ENCODE results near the gene IL31RA. TPM values are rescaled to one million over a fixed set of nuclear protein-coding genes. Genes with fewer than 3 reads are reported as not detected.

IL31RA gene
- total RNA-seq, 1 donor from 2014 or later = 1.2 TPM

DNA sequence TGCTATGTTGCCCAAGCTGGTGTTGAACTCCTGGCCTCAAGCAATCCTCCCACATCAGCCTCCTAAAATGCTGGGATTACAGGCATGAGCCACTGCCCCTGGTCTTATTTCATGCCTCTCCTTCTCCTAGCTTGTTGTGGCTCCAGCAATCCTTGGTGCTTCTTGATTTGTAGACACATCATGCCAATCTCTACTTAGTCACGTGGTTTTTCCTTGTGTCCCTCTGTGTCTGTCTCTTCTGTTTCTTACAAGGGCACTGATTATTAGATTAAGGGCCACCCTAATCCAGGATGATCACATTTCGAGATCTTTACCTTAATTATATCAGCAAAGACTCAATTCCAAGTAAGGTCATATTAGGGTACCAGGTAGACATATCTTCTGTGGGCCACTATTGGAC is 9.2 kb upstream of the IL31RA start:
- DNase-seq (ENCODE audit: low read depth) = no peak
- H3K36me3 ChIP-seq (ENCODE audit: control insufficient read depth, insufficient read depth, low read length) = no peaks in the 10 kb centered on the region
- TF ChIP-seq, protein P1, sequence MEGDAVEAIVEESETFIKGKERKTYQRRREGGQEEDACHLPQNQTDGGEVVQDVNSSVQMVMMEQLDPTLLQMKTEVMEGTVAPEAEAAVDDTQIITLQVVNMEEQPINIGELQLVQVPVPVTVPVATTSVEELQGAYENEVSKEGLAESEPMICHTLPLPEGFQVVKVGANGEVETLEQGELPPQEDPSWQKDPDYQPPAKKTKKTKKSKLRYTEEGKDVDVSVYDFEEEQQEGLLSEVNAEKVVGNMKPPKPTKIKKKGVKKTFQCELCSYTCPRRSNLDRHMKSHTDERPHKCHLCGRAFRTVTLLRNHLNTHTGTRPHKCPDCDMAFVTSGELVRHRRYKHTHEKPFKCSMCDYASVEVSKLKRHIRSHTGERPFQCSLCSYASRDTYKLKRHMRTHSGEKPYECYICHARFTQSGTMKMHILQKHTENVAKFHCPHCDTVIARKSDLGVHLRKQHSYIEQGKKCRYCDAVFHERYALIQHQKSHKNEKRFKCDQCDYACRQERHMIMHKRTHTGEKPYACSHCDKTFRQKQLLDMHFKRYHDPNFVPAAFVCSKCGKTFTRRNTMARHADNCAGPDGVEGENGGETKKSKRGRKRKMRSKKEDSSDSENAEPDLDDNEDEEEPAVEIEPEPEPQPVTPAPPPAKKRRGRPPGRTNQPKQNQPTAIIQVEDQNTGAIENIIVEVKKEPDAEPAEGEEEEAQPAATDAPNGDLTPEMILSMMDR (IDR thresholded peaks at IDR 0.05; ENCODE audit: insufficient read depth, low read length, poor library complexity, severe bottlenecking) = no peak
- no peaks in the 10 kb centered on the region for H3K27me3 ChIP-seq (ENCODE audit: control insufficient read depth, insufficient read depth, low read length)
- H3K4me3 ChIP-seq (ENCODE audit: low read depth, low read length) = no peak overlapping the region

DNA sequence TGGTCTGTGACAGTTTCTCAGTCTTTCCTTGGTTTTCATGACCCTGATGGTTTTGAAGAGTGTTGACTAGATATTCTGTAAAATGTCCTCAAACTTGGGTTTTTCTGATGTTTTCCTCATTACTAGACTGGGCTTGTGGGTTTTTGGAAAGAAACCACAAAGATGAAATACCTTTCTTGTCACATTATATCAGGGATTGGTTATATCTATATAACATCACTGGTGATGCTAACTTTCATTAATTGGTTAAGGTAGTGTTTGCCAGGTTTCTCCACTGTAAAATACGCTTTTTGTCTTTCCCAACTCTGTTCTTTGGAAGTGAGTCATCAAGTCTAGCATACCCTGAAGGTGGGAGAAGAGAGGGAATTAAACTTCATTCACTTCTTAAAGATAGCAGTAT is 3.3 kb upstream of the IL31RA start:
- Histone ChIP-seq H3K27me3 (ENCODE audit: control insufficient read depth, insufficient read depth, low read length) (no peaks in the 10 kb centered on the region), H3K36me3 (ENCODE audit: control insufficient read depth, insufficient read depth, low read length) (no peaks in the 10 kb centered on the region), H3K4me3 (ENCODE audit: low read depth, low read length) (no peak overlapping the region)
- no peak for DNase-seq (ENCODE audit: low read depth)
- TF ChIP-seq, protein P1 (IDR thresholded peaks at IDR 0.05; ENCODE audit: insufficient read depth, low read length, poor library complexity, severe bottlenecking) = no peak

DNA sequence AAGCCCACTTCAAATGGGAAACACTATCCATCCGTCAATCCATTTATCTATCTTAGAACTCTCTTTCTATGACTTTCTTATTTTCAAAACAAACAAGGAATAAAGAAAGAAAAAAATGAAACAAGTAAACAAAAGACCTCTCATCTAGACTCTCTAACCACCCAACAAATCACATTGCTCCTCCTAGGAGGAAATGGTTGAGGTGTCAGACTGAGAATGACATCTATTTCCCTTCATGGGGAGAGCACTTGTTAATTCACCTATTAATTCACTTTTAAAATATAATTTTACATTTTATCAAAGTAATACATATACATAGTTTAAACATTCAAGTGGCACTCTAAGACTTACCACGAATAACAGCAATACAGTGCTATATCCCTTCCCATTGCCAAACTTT is 2.4 kb upstream of the IL31RA start:
- no peak for DNase-seq (ENCODE audit: low read depth)
- TF ChIP-seq, protein P1 (IDR thresholded peaks at IDR 0.05; ENCODE audit: insufficient read depth, low read length, poor library complexity, severe bottlenecking) = no peak
- Histone ChIP-seq H3K36me3 (ENCODE audit: control insufficient read depth, insufficient read depth, low read length) (no peaks in the 10 kb centered on the region), H3K4me3 (ENCODE audit: low read depth, low read length) (no peak overlapping the region), H3K27me3 (ENCODE audit: control insufficient read depth, insufficient read depth, low read length) (no peaks in the 10 kb centered on the region)

DNA sequence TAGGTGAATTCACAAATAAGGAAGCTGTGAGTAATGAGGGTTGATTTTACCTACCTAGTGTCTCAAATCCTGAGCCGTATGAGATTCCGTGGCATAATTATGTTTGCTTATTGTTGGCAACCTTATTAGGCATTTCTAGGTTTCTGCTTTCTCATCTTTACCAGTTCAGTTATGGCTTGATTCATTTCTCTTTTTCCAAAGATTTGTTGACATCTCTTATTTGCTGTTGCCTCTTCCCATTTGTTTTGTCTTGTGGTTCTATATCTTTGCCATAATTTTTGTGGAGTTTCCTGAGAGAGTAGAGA is 470 bp downstream of the IL31RA start:
- Histone ChIP-seq H3K4me3 (ENCODE audit: low read depth, low read length) (no peak overlapping the region), H3K36me3 (ENCODE audit: control insufficient read depth, insufficient read depth, low read length) (no peaks in the 10 kb centered on the region), H3K27me3 (ENCODE audit: control insufficient read depth, insufficient read depth, low read length) (no peaks in the 10 kb centered on the region)
- DNase-seq (ENCODE audit: low read depth) = no peak
- TF ChIP-seq, protein P1 (IDR thresholded peaks at IDR 0.05; ENCODE audit: insufficient read depth, low read length, poor library complexity, severe bottlenecking) = no peak

DNA sequence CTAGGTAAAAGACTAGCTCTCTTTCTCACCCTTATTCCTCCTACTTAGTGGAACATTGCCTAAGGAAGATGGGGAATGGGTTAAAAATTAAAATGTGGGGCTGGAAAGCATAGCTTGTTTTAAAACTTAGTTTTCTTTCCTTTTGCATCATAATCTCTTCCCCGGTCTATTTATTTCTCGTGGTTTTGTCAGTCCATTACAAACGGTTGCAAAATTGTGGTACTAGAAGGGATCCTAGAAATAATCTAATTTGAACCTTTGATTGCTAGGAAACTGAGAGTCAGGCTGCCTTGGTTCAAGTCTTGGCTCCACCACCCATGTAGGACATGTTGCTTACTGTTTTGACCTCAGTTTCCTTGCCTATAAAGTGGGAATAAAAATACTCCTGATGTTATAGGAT is 1.3 kb downstream of the IL31RA start:
- no peak for DNase-seq (ENCODE audit: low read depth)
- no peaks in the 10 kb centered on the region for H3K36me3 ChIP-seq (ENCODE audit: control insufficient read depth, insufficient read depth, low read length)

DNA sequence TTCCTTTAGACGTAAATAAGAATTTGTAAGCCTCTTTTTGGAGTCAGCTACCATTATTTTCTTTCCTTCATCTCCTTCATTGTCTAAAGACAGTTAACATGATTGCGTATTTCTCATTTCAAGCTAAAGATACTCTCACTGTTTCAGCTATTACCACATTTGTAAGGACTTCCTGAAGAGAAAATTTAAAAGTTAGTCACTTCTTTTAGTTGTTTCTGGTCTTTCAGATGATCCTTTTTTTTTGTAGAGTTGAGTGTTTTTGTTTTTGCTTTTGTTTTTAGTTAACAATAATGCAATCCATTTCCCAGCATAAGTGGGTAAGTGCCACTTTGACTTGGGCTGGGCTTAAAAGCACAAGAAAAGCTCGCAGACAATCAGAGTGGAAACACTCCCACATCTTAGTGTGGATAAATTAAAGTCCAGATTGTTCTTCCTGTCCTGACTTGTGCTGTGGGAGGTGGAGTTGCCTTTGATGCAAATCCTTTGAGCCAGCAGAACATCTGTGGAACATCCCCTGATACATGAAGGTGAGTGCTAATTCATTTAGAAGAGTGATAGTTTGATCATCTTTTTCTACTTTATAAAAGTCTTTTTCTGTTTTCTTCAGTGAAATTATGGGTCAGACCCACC is 2.0 kb downstream of the IL31RA start:
- no peak for DNase-seq (ENCODE audit: low read depth)
- TF ChIP-seq, protein P1 (IDR thresholded peaks at IDR 0.05; ENCODE audit: insufficient read depth, low read length, poor library complexity, severe bottlenecking) = no peak
- Histone ChIP-seq H3K27me3 (ENCODE audit: control insufficient read depth, insufficient read depth, low read length) (no peaks in the 10 kb centered on the region), H3K4me3 (ENCODE audit: low read depth, low read length) (no peak overlapping the region), H3K36me3 (ENCODE audit: control insufficient read depth, insufficient read depth, low read length) (no peaks in the 10 kb centered on the region)

More for the DNA sequence above, 1.3 kb downstream of the IL31RA start:
- TF ChIP-seq, protein P1 (IDR thresholded peaks at IDR 0.05; ENCODE audit: insufficient read depth, low read length, poor library complexity, severe bottlenecking) = no peak
- Histone ChIP-seq H3K4me3 (ENCODE audit: low read depth, low read length) (no peak overlapping the region), H3K27me3 (ENCODE audit: control insufficient read depth, insufficient read depth, low read length) (no peaks in the 10 kb centered on the region)

Data from kidney epithelial cell (primary cell).